HCEC 1CT (cell line): ENCODE measurements around the gene CACNA1H.

Source experiments
- DNase-seq: peaks from one replicate; pipeline ENCODE4 v3.0.0-alpha.2; 2017

CACNA1H gene

GRCh38 chr16:1123525-1124230 lies 29.2 kb upstream of the CACNA1H start:
- no peak for DNase-seq

- DNase-seq: no peak
Observed at GRCh38 chr16:1124291-1124690, 28.6 kb upstream of the CACNA1H start.

GRCh38 chr16:1124795-1125194 lies 28.1 kb upstream of the CACNA1H start:
- no peak for DNase-seq

- DNase-seq: no peak
Observed at GRCh38 chr16:1125471-1125870, 27.4 kb upstream of the CACNA1H start.

- no peak for DNase-seq
Observed at GRCh38 chr16:1126044-1126443, 26.9 kb upstream of the CACNA1H start.

GRCh38 chr16:1126586-1126985 lies 26.3 kb upstream of the CACNA1H start:
- no peak for DNase-seq

DNA sequence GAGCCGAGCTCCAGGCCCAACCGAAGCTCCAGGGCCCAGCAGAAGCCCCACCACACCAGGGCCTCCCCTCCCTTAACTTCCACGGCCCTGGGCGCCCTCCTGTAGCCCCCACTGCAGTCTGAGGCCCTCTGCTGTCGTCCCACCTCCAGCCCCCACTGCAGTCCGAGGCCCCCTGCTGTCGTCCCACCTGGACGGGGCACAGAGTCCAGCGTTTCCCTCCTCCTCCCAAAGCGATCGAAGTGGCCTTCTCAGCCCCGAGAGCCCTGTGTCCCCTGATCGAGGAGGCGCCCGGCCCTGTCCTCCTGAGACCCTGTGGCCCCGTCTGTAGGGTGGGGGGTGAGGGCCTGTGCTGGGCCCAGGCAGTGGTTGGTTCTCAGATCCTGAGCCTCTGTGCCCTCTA lies 25.8 kb upstream of the CACNA1H start:
- no peak for DNase-seq

DNA sequence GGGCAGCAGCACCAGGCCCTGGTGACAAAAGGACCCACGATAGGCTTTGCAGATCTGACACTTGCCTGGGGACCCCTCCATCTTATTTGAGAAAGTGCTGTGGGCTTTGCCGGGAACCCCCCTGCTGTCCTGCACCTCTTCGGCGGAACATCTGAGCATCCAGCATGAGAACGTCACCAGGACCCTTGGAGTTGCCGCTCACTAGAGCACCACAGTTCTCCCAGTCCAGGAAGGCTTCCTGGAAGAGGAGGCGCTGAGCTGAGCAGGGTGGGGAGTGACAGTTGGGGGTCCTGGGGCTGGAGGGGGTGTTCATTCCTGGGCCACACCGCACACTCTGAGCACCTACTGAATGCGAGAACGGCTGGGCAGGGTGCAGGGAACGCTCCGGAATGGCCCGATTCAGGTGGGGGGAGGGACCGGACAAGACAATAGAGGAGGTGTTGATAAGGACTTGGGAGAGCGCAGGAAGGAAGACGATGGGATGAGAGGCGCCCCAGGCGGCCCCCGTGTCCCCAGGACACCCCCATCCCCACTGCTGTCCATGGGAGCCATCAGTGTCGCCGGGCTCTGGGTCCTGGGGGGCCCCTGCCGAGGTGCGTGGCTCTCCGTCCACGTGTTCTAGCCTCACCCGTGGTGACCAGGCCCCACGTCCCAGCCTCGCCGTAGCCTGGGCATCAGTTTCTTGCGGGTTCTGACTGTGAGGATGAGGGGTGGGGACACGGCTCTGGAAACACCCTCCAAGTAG lies 24.8 kb upstream of the CACNA1H start:
- no peak for DNase-seq

DNA sequence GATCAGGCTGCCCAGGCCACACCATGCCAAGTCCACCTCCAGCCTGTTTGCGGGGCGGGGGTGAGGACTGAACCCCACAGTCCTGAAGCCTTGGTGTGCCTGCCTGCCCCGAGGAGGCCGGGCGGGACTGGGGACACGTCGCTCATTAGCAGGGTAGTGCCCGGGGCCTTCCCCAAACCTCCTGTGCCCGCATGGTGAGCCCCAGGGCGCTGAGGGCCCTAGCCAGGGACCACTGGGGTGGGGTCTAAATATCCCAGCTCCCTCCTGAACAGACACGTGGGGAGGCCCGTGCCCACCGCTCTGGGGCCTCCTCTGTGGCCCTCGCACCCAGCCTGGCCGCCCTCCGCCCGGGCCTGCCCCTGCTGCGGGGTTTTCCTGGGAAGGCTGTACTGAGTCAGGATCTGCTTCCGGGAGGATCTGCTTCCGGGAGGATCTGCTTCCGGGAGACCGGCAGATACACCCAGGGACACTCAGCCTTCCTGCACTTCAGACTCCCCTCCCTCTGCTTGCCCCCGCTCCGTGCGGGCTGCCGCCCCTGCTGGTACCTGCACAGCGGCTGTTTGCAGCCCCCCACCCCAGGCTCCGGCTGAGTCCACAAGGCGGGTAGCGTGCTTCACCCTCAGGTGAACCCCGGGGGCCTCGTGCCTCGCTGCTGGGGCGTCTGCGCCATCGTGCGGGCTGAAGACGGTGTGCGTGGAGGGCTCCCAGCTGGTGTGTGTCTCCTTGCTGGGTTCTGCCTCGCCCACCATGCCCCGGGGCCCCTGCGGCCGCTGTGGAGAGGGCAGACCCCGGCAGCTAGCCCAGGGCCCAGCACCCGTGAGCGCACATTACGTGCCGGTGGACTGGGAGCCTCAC lies 23.6 kb upstream of the CACNA1H start:
- DNase-seq: no peak

DNA sequence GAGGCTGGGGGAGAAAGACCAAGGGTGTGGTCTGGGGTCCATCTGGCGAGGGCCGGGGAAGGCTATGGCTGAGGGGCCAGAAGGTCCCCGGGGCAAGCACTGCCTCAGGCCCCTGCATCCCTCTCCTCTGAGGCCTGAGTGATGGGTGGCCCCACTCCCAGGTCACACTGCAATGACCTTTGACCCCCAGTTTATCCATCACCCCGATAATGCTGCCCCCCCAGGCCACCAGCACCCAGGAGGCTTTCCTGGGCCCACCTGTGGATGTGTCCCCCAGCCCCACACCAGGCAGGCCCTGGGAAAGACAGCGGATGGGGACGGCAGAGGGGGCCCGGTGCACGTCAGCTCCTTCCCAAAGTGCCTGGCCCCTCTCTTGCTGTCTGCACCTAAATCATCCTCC lies 22.5 kb upstream of the CACNA1H start:
- DNase-seq: no peak

- no peak for DNase-seq
Observed at GRCh38 chr16:1131378-1131994, 21.4 kb upstream of the CACNA1H start.

- DNase-seq: no peak
Observed at GRCh38 chr16:1132431-1132830, 20.5 kb upstream of the CACNA1H start.

DNA sequence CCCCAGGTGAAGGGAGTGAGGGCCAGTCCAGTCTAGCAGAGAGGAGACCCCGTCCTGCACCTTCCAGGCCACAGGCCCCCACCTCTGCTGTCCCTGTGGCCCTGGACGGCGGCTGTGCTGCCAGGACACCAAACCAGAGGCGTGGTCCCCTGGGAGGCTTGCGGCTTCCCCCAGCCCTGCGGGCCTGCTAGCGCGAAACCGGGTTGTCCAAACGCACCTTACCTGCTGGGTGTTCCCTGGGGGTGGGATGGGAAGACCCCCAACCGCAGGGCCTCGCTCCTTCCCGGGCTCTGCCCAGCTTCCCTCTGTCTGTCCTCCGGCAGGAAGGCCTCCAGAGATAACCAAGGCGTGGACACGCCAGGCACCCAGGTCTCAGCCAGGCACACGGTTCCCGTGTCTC lies 19.6 kb upstream of the CACNA1H start:
- DNase-seq: no peak

GRCh38 chr16:1133810-1134520 lies 18.9 kb upstream of the CACNA1H start:
- no peak for DNase-seq

- no peak for DNase-seq
Observed at GRCh38 chr16:1134776-1135458, 18.0 kb upstream of the CACNA1H start.

GRCh38 chr16:1135459-1135825 lies 17.5 kb upstream of the CACNA1H start:
- no peak for DNase-seq

GRCh38 chr16:1137604-1138003 lies 15.3 kb upstream of the CACNA1H start:
- no peak for DNase-seq

GRCh38 chr16:1140582-1141162 lies 12.2 kb upstream of the CACNA1H start:
- DNase-seq: no peak

- no peak for DNase-seq
Observed at GRCh38 chr16:1141191-1141590, 11.7 kb upstream of the CACNA1H start.

DNA sequence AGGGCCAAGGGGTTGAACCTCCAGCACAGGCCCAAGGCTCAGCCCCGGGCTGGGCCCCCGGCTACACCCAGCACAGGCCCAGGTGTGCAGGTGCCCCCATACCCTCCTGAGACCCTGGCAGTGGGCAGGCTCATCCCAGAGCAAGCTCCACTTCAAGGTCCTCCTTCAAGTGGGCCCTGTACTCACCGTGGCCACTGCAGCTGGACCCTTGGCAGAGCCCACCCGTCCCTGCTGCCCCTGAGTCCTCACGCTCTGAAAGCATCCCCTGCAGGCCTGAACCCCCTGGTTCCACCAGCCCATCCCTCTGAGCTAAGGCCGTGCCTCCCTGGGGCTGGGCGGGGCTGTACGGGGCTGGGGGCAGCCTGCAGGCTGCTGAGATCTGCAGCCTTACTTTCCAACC lies 11.2 kb upstream of the CACNA1H start:
- DNase-seq: no peak

DNA sequence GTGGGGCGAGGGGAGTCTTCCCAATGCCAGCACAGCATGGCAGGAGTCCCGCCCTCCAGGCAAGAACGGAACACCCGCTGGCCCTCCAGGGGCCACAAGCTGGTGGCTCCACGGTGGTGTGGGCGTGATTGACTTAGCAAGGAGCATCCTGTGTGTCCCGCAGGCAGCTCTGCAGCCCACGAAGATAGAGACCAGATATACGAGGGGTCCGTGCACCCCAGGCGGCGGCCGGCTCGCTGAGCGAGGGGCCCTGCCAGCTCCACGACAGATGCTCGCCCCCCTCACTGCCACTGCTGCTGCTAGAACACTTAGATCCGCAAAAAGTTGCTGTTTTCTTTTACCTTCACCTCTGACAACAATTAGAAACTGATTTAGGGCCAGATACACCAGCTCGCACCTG lies 10.0 kb upstream of the CACNA1H start:
- no peak for DNase-seq
